HL-60 (cell line): ENCODE data around the gene C1orf141.

Experiments
- DNase-seq, 2 experiments: peaks; one replicate each; pipeline ENCODE4 v3.0.0-alpha.2; 2010 to 2020; ENCODE audit warnings: low read depth in 1 of 2, low spot score in 1 of 2
- H3K27ac ChIP-seq: fragments of 250-450 bp; sonication (Bioruptor Pico); replicated peaks from 2 replicates; pipeline ENCODE4 v1.5.1; 2020; ENCODE audit warnings: mild to moderate bottlenecking, moderate library complexity
- H3K27me3 ChIP-seq: fragments of 250-450 bp; sonication (Bioruptor Pico); 2 replicates; pipeline ENCODE4 v1.5.1; 2021; ENCODE audit warnings: mild to moderate bottlenecking, moderate library complexity; ENCODE audit not compliant: insufficient read depth, poor library complexity, severe bottlenecking
- H3K4me3 ChIP-seq: replicated peaks from 2 replicates; pipeline ENCODE4 v1.5.1; 2011; ENCODE audit warnings: mild to moderate bottlenecking, control low read depth, low read length; ENCODE audit not compliant: insufficient read depth
- CTCF ChIP-seq: IDR thresholded peaks from one replicate; pipeline ENCODE4 v1.5.1; 2011; ENCODE audit warnings: low read length, control low read depth, inconsistent platforms; ENCODE audit not compliant: insufficient read depth
- GABPA ChIP-seq: IDR thresholded peaks from 2 replicates; pipeline ENCODE4 v1.6.1; 2012; ENCODE audit warnings: low read depth
- POLR2AphosphoS5 ChIP-seq: IDR thresholded peaks from 2 replicates; pipeline ENCODE4 v1.6.1; 2012; ENCODE audit warnings: low read depth
- REST ChIP-seq: IDR thresholded peaks from 2 replicates; pipeline ENCODE4 v1.6.1; 2012; ENCODE audit warnings: low read depth; ENCODE audit not compliant: insufficient replicate concordance
- SPI1 ChIP-seq: IDR thresholded peaks from 2 replicates; pipeline ENCODE4 v1.6.1; 2012; ENCODE audit warnings: low read depth, mild to moderate bottlenecking, borderline replicate concordance

C1orf141 gene

GRCh38 chr1:67169932-67170331 lies 35.2 kb upstream of the C1orf141 start:
- TF ChIP-seq REST = no peak
- TF ChIP-seq POLR2AphosphoS5 = no peak
- no peak for TF ChIP-seq GABPA
- no peak for TF ChIP-seq CTCF
- no peak for TF ChIP-seq SPI1
- H3K27me3 ChIP-seq = no peaks in the 10 kb centered on the region

GRCh38 chr1:67169496-67169895 lies 34.7 kb upstream of the C1orf141 start:
- no peaks in the 10 kb centered on the region for H3K27me3 ChIP-seq
- H3K4me3 ChIP-seq = no peak overlapping the region
- DNase-seq = no peak
- H3K27ac ChIP-seq = no peak overlapping the region
- TF ChIP-seq SPI1 (no peak), GABPA (no peak), POLR2AphosphoS5 (no peak), REST (no peak), CTCF (no peak)

More at GRCh38 chr1:67169932-67170331, 35.2 kb upstream of the C1orf141 start:
- H3K4me3 ChIP-seq = no peak overlapping the region
- H3K27ac ChIP-seq = no peak overlapping the region
- no peak for DNase-seq

GRCh38 chr1:67166196-67166595 lies 31.4 kb upstream of the C1orf141 start, which contains the start of gene IL23R:
Gene IL23R, plus strand, starts transcription at chr1:67166454. Its CDS starts 1,667 bp downstream, at chr1:67168121.
- H3K4me3 ChIP-seq = no peak within 1 kb of the TSS

More at GRCh38 chr1:67166196-67166595, 31.4 kb upstream of the C1orf141 start, which contains the start of gene IL23R:
- TF ChIP-seq REST = no peak
- no peak for TF ChIP-seq SPI1
- TF ChIP-seq POLR2AphosphoS5 = no peak
- TF ChIP-seq GABPA = no peak
- no peak for TF ChIP-seq CTCF
- H3K27me3 ChIP-seq = no peaks in the 10 kb centered on the region
- H3K27ac ChIP-seq = no peak within 1 kb of the TSS
- no peak for DNase-seq
